H1 (cell line): Measurements from ENCODE around the gene RNF168. TPM values are rescaled to one million over a fixed set of nuclear protein-coding genes. Genes with fewer than 3 reads are reported as not detected.

ENCODE experiments used
- CTCF ChIA-PET: fragments of 300-600 bp; sonication (Branson Sonifier 250); formaldehyde crosslinking; loops from one replicate; lab custom pipeline; 2021; ENCODE audit not compliant: partially characterized antibody; lab: Charles Lee
- POLR2A ChIA-PET: fragments of 300-600 bp; sonication (Branson Sonifier 250); formaldehyde crosslinking; loops from one replicate; lab custom pipeline; 2021; ENCODE audit warnings: inconsistent platforms; ENCODE audit not compliant: partially characterized antibody; lab: Charles Lee
- DNase-seq, 2 experiments: peaks; one replicate each; pipeline versions ENCODE4 v3.0.0 to v3.0.0-alpha.2; 2010 to 2022; ENCODE audit warnings: low spot score in 2 of 2, low read depth in 1 of 2, mixed read lengths in 1 of 2
- FAIRE-seq: peaks from 2 replicates; lab custom pipeline; 2011; peaks lifted over from hg19 to GRCh38; lab: Jason Lieb, UNC
- H2AFZ ChIP-seq: 2 replicates; pipeline ENCODE4 v1.8.1; 2012; ENCODE audit warnings: low read length, inconsistent platforms
- H2AK5ac ChIP-seq: 2 replicates; pipeline ENCODE4 v1.6.1; 2013; ENCODE audit warnings: low read depth, low read length
- H2BK120ac ChIP-seq: replicated peaks from 2 replicates; pipeline ENCODE3; 2013; ENCODE audit warnings: low read depth, low read length, inconsistent platforms
- H2BK12ac ChIP-seq: 2 replicates; pipeline ENCODE4 v1.6.1; 2013; ENCODE audit warnings: low read depth, low read length
- H2BK15ac ChIP-seq: 2 replicates; pipeline ENCODE4 v1.6.1; 2013; ENCODE audit warnings: low read length
- H2BK20ac ChIP-seq: 2 replicates; pipeline ENCODE4 v1.6.1; 2013; ENCODE audit warnings: low read length
- H2BK5ac ChIP-seq: 2 replicates; pipeline ENCODE4 v1.6.1; 2013; ENCODE audit warnings: low read depth, low read length
- H3K14ac ChIP-seq: 2 replicates; pipeline ENCODE4 v1.6.1; 2013; ENCODE audit warnings: inconsistent platforms; ENCODE audit not compliant: insufficient read length
- H3K18ac ChIP-seq: 2 replicates; pipeline ENCODE4 v1.6.1; 2013; ENCODE audit warnings: low read length; ENCODE audit errors: extremely low read depth
- H3K23ac ChIP-seq: 2 replicates; pipeline ENCODE4 v1.6.1; 2013; ENCODE audit warnings: inconsistent platforms; ENCODE audit not compliant: insufficient read length
- H3K23me2 ChIP-seq: 2 replicates; pipeline ENCODE4 v1.6.1; 2013; ENCODE audit warnings: low read depth, low read length
- H3K27ac ChIP-seq: 2 replicates; pipeline ENCODE4 v1.6.1; 2011; ENCODE audit warnings: low read depth, low read length, inconsistent platforms
- H3K27me3 ChIP-seq, 4 experiments: replicated peaks in 1 of 4; 1 replicate in 1 of 4; 2 replicates in 3 of 4; pipeline versions ENCODE4 v1.6.1 to v1.8.1; 2011 to 2013; ENCODE audit warnings: low read length in 3 of 4, mild to moderate bottlenecking in 3 of 4, inconsistent platforms in 2 of 4, mixed read lengths in 2 of 4, moderate library complexity in 1 of 4; ENCODE audit not compliant: control insufficient read depth in 3 of 4, insufficient read depth in 3 of 4; ENCODE audit errors: extremely low read depth in 1 of 4
- H3K36me3 ChIP-seq, 4 experiments: 2 replicates each; pipeline versions ENCODE4 v1.6.1 to v1.8.1; 2011 to 2013; ENCODE audit warnings: mild to moderate bottlenecking in 4 of 4, low read length in 3 of 4, moderate library complexity in 2 of 4, control low read depth in 1 of 4, inconsistent platforms in 1 of 4; ENCODE audit not compliant: insufficient read depth in 4 of 4, control insufficient read depth in 2 of 4
- H3K4ac ChIP-seq: replicated peaks from 2 replicates; pipeline ENCODE3; 2013; ENCODE audit warnings: low read length, low read depth, mixed read lengths, inconsistent platforms; ENCODE audit not compliant: insufficient read length
- H3K4me1 ChIP-seq, 4 experiments: replicated peaks in 1 of 4; 1 replicate in 1 of 4; 2 replicates in 3 of 4; pipeline versions ENCODE4 v1.6.1 to v1.8.1; 2011 to 2013; ENCODE audit warnings: low read length in 3 of 4, inconsistent platforms in 2 of 4, mixed read lengths in 1 of 4; ENCODE audit not compliant: insufficient read depth in 4 of 4, control insufficient read depth in 3 of 4
- H3K4me2 ChIP-seq, 2 experiments: 2 replicates each; pipeline versions ENCODE4 v1.6.1 to v1.8.1; 2011 to 2013; ENCODE audit warnings: low read depth in 2 of 2, low read length in 2 of 2, control low read depth in 1 of 2, inconsistent platforms in 1 of 2, mild to moderate bottlenecking in 1 of 2; ENCODE audit not compliant: insufficient read depth in 1 of 2
- H3K4me3 ChIP-seq, 4 experiments: fragments of 200-600, 300-600 bp in 1 of 4; sonication (generic), shearing (Covaris generic), sonication (Bioruptor Twin) in 1 of 4; 2 replicates each; pipeline versions ENCODE4 v1.5.1 to v1.8.1; 2011 to 2016; ENCODE audit warnings: low read length in 4 of 4, low read depth in 3 of 4, control low read depth in 2 of 4, inconsistent platforms in 2 of 4, mild to moderate bottlenecking in 2 of 4, mixed read lengths in 1 of 4, moderate library complexity in 1 of 4; ENCODE audit not compliant: insufficient read depth in 2 of 4; ENCODE audit errors: extremely low read depth in 1 of 4
- H3K56ac ChIP-seq: replicated peaks from 2 replicates; pipeline ENCODE3; 2013; ENCODE audit warnings: low read depth, mild to moderate bottlenecking, mixed read lengths, low read length, inconsistent platforms; ENCODE audit not compliant: insufficient read length
- H3K79me1 ChIP-seq: 2 replicates; pipeline ENCODE4 v1.6.1; 2013; ENCODE audit warnings: low read depth, low read length, control low read depth
- H3K79me2 ChIP-seq, 2 experiments: 2 replicates each; pipeline versions ENCODE4 v1.6.1 to v1.8.1; 2012 to 2013; ENCODE audit warnings: low read length in 2 of 2, mild to moderate bottlenecking in 2 of 2, inconsistent platforms in 1 of 2; ENCODE audit not compliant: insufficient read depth in 2 of 2, control insufficient read depth in 1 of 2
- H3K9ac ChIP-seq, 4 experiments: replicated peaks in 1 of 4; 1 replicate in 1 of 4; 2 replicates in 3 of 4; pipeline versions ENCODE4 v1.6.1 to v1.8.1; 2011 to 2013; ENCODE audit warnings: low read depth in 3 of 4, low read length in 3 of 4, control low read depth in 2 of 4, mild to moderate bottlenecking in 2 of 4, moderate library complexity in 2 of 4, inconsistent platforms in 1 of 4; ENCODE audit errors: extremely low read depth in 1 of 4
- H3K9me3 ChIP-seq, 2 experiments: 2 replicates each; pipeline versions ENCODE4 v1.6.1 to v1.8.1; 2012 to 2013; ENCODE audit warnings: mild to moderate bottlenecking in 2 of 2, moderate library complexity in 2 of 2, control low read depth in 1 of 2, inconsistent platforms in 1 of 2, low read depth in 1 of 2, low read length in 1 of 2, mixed read lengths in 1 of 2; ENCODE audit not compliant: insufficient read depth in 2 of 2
- H4K20me1 ChIP-seq, 2 experiments: replicated peaks in 1 of 2; 2 replicates each; pipeline versions ENCODE3 to v1.8.1; 2011 to 2013; ENCODE audit warnings: inconsistent platforms in 2 of 2, low read length in 2 of 2, mild to moderate bottlenecking in 1 of 2; ENCODE audit not compliant: insufficient read depth in 2 of 2, control insufficient read depth in 1 of 2
- H4K5ac ChIP-seq: 2 replicates; pipeline ENCODE4 v1.6.1; 2013; ENCODE audit warnings: low read length, low read depth, mixed read lengths, inconsistent platforms; ENCODE audit not compliant: insufficient read length
- H4K8ac ChIP-seq: 2 replicates; pipeline ENCODE4 v1.8.0; 2013; ENCODE audit warnings: mild to moderate bottlenecking, moderate library complexity, low read length, inconsistent platforms; ENCODE audit not compliant: insufficient read depth; ENCODE audit errors: extremely low read depth
- H4K91ac ChIP-seq: replicated peaks from 2 replicates; pipeline ENCODE3; 2013; ENCODE audit warnings: low read length, mixed read lengths, inconsistent platforms; ENCODE audit not compliant: insufficient read length
- CBX5 ChIP-seq: fragments of 300-800, 300-1000 bp; sonication (generic); IDR thresholded peaks from 2 replicates; pipeline ENCODE4 v1.7.1; 2016; ENCODE audit warnings: antibody characterized with exemption, low read length, low read depth
- CBX8 ChIP-seq: fragments of 300-800, 300-1000 bp; sonication (generic); IDR thresholded peaks from 2 replicates; pipeline ENCODE4 v1.7.1; 2016; ENCODE audit warnings: low read depth, low read length, borderline replicate concordance
- CEBPB ChIP-seq: IDR thresholded peaks from 2 replicates; pipeline ENCODE4 v1.6.1; 2012; ENCODE audit warnings: low read depth, low read length
- GTF2F1 ChIP-seq: IDR thresholded peaks from 2 replicates; pipeline ENCODE4 v1.6.1; 2012; ENCODE audit warnings: low read depth, low read length, improper control_type of control experiment, borderline replicate concordance
- MAFK ChIP-seq: IDR thresholded peaks from 2 replicates; pipeline ENCODE4 v1.6.1; 2012; ENCODE audit warnings: low read depth, mild to moderate bottlenecking, improper control_type of control experiment, low read length
- NANOG ChIP-seq: IDR thresholded peaks from 2 replicates; pipeline ENCODE4 v1.6.1; 2011; ENCODE audit warnings: low read length, low read depth, mild to moderate bottlenecking, inconsistent platforms; ENCODE audit not compliant: insufficient read depth, poor library complexity, severe bottlenecking
- RNF2 ChIP-seq: fragments of 200-900, 300-1000 bp; sonication (generic); IDR thresholded peaks from 2 replicates; pipeline ENCODE4 v1.7.1; 2016; ENCODE audit warnings: borderline replicate concordance, low read depth, mild to moderate bottlenecking, antibody characterized with exemption, low read length; ENCODE audit not compliant: poor library complexity, severe bottlenecking; ENCODE audit errors: missing control alignments
- SUZ12 ChIP-seq: fragments of 200-600 bp; sonication (generic); IDR thresholded peaks from 2 replicates; pipeline ENCODE4 v1.6.1; 2012; ENCODE audit warnings: mild to moderate bottlenecking, inconsistent platforms, low read length, moderate library complexity, mixed read lengths
- TCF12 ChIP-seq: IDR thresholded peaks from 2 replicates; pipeline ENCODE4 v1.6.1; 2011; ENCODE audit warnings: low read depth, mild to moderate bottlenecking, low read length
- WGBS, 2 experiments: shearing (Covaris generic) in 1 of 2; methylation state at CpG; one replicate each; pipeline versions ENCODE4 v1.1.6 to v1.1.7; 2013 to 2015; ENCODE audit warnings: low lambda C conversion rate in 2 of 2, mixed read lengths in 2 of 2, inconsistent platforms in 1 of 2, low coverage in 1 of 2, missing lambda C conversion rate in 1 of 2; ENCODE audit not compliant: insufficient replicate concordance in 2 of 2, insufficient coverage in 1 of 2, insufficient read length in 1 of 2; ENCODE audit errors: extremely low coverage in 1 of 2, missing lambda C conversion rate in 1 of 2; 5-methylcytosine and 5-hydroxymethylcytosine counted together
- polyA plus RNA-seq, 7 experiments: library from polyadenylated mRNA; depleted of rRNA in 3 of 7; stranded (reverse) in 5 of 7; unstranded in 2 of 7; fragments of >200 nt in 5 of 7; fragments of 200-250 nt in 2 of 7; gene quantifications; 1 replicate in 5 of 7; 2 replicates in 1 of 7; 4 replicates in 1 of 7; pipeline versions ENCODE4 v1.2.1 to v1.2.3, GENCODE V29; 2011 to 2013; ENCODE audit warnings: missing spikeins in 2 of 7, mixed read lengths in 2 of 7
- total RNA-seq: library from RNA; stranded (reverse); fragmentation: NEBNext Ultra II Directional; extraction: Animal tissue kit (Norgen Biotek cat#: 25700); gene quantifications from 2 replicates; pipeline ENCODE4 v1.2.1, GENCODE V29; 2021
- TF ChIP-seq, protein P1 (sequence below): IDR thresholded peaks from 2 replicates; pipeline ENCODE4 v1.6.1; 2012; ENCODE audit warnings: inconsistent platforms
- TF ChIP-seq, protein P2 (sequence below): IDR thresholded peaks from 2 replicates; pipeline ENCODE4 v1.6.1; 2011; ENCODE audit warnings: low read depth, mild to moderate bottlenecking, low read length; ENCODE audit not compliant: insufficient read depth

The RNF168 gene
- total and polyA plus RNA-seq, 2 of the 8 experiments (the other 6 are each of a cell fraction or from before 2014, with no cell fraction given): 6.3 to 63.5 TPM

DNA sequence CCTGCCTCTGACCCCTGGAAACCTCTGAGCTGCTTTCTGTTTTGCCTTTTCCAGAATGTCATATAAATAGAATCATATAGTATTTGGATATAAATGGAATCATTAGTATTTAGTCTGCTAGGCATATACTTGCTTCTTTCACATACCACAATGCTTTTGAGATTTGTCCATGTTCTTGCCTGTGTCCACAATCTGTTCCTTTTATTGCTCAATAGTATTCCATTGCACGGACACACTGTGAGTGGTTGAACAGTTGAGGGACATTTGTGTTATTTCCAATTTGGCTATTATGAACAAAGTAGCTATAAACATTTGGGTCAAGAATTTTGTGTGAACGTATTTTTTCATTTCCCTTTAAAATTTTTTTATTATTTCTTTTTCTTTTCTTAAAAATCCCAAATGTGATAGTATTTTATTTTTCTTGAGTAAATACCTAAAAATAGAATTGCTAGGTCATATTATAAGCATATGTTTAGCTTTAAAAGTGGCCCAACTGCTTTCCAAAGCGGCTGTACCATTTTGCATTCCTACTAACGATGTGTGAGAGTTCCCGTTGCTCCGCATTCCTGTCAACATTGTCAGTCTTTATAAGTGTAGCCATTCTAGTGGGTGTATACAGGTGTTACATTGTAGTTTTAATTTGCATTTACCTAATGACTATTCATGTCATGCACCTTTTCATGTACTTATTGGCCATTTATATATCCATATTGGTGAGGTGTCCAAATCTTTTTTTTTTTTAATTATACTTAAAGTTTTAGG, 38.3 kb upstream of the RNF168 start:
- Histone ChIP-seq H3K23ac (no peak overlapping the region), H3K18ac (no peak overlapping the region), H4K91ac (no peak overlapping the region), H3K9me3 (peaks cover 0 to 4% of the 10 kb centered on the region in 2 experiments; a peak in 1 of 4 replicates), H3K14ac (no peak overlapping the region), H2AK5ac (no peak overlapping the region), H3K27ac (no peak overlapping the region), H3K4me3 (no peak overlapping the region), H3K4me2 (no peak overlapping the region), H4K20me1 (no peaks in the 10 kb centered on the region), H3K23me2 (no peaks in the 10 kb centered on the region), H2BK5ac (no peak overlapping the region), H4K5ac (no peak overlapping the region), H2BK15ac (no peak overlapping the region), H3K79me2 (no peaks in the 10 kb centered on the region), H2BK12ac (no peak overlapping the region), H3K27me3 (peaks cover 0 to 2% (median 0%) of the 10 kb centered on the region in 4 experiments; a peak in 1 of 7 replicates), H3K79me1 (no peaks in the 10 kb centered on the region), H2BK120ac (no peak overlapping the region), H3K36me3 (no peaks in the 10 kb centered on the region), H3K56ac (no peak overlapping the region), H2AFZ (no peak overlapping the region), H2BK20ac (no peak overlapping the region), H4K8ac (no peak overlapping the region), H3K4me1 (no peaks in the 10 kb centered on the region; a peak in 1 of 7 replicates), H3K9ac (no peak overlapping the region), H3K4ac (no peak overlapping the region)
- WGBS, 2 experiments: 94% methylated on average over 6 of the region's 6 CpGs; no CpG with 5 or more reads in 1 of the 2 experiments
- no peak for FAIRE-seq
- DNase-seq: no peak
- ChIA-PET POLR2A (no interaction called here), CTCF (interaction anchor here (0.9 to 1.3 kb wide), 4 partner anchors 12 to 57 kb away, joined by 3 to 5 read pairs (median 3); no protein-coding TSS in a partner anchor)
- TF ChIP-seq RNF2: no peak
- no peak; the same call in 1 of the 2 replicates for TF ChIP-seq CEBPB
- no peak for TF ChIP-seq CBX8
- no peak for TF ChIP-seq TCF12
- TF ChIP-seq, protein P1, sequence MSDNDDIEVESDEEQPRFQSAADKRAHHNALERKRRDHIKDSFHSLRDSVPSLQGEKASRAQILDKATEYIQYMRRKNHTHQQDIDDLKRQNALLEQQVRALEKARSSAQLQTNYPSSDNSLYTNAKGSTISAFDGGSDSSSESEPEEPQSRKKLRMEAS: no peak
- TF ChIP-seq GTF2F1: no peak
- no peak for TF ChIP-seq SUZ12
- TF ChIP-seq MAFK: no peak
- TF ChIP-seq, protein P2, sequence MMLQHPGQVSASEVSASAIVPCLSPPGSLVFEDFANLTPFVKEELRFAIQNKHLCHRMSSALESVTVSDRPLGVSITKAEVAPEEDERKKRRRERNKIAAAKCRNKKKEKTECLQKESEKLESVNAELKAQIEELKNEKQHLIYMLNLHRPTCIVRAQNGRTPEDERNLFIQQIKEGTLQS: no peak
- no peak for TF ChIP-seq NANOG
- no peak for TF ChIP-seq CBX5
